KG1 (cell line): ENCODE data around the gene LRRC56.

Experiments used
- DNase-seq: peaks from one replicate; lab custom pipeline; 2025; lab: John Stamatoyannopoulos, UW

The LRRC56 gene, protein sequence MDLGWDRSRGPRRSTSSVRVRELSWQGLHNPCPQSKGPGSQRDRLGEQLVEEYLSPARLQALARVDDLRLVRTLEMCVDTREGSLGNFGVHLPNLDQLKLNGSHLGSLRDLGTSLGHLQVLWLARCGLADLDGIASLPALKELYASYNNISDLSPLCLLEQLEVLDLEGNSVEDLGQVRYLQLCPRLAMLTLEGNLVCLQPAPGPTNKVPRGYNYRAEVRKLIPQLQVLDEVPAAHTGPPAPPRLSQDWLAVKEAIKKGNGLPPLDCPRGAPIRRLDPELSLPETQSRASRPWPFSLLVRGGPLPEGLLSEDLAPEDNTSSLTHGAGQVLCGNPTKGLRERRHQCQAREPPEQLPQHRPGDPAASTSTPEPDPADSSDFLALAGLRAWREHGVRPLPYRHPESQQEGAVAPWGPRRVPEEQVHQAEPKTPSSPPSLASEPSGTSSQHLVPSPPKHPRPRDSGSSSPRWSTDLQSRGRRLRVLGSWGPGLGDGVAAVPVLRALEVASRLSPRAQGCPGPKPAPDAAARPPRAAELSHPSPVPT

DNA sequence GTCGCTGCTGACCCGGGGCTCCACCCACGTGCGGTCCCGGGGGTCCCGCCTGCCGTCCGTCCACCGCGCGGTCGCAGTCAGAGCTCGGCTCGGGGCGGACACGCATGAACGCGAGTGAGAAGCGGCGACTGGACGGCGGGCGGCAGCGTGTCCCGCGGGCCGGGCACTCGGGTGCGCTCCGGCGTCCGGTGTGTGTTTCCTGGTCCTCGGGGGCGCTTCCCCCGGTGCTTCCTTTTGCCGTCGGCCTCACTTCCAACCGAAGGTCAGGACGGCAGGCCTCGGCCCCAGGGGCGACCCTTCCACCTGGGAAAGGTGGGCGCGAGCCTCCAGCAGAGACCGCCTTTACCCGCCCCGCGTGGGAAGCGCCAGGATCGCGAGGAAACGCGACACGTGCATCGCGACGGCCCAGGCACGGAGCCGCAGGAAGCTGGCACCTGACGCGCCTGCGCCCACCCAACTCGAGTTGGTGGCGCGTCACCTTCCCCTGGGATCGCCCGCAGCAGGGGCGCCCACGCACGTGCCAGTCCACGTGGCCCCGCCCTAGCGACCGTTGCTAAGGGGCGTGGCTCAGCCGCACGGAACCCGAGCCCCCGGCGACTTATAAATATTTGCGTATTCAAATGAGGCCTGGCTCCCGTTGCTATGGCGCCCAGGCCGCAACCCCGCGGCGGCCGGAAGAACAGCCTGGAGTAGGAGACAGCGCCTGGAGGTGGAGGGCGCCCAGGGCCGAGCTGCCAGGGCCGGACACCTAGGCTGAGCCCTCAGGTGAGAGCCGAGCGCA lies at the start of gene LRRC56:
Gene LRRC56 (plus strand): TSS at position 687 of the 781 bp plus-strand sequence. CDS start 3,158 bp downstream, outside the sequence.
- no peak for DNase-seq

DNA sequence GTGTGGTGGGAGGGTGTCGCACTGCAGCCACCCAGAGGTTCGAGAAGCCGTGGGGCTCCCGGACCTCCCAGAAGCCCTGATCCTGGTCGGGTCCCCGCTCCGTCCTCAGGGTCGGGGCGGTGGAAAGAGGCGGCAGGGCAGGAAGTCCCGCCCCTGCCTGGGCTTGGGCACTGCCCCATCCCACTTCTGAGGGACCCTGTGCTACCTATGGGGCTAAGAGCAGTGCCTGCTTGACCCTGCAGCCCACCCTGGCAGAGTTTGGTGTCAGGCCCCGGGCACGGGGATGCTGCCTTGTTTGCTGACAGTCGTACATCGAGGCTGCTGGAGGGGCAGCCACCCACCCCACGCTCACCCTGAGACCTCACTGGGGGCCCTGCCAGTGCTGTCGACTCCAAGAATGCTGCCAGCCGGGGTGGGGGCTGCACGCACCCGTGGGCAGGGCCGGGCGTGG lies 49.7 kb upstream of the LRRC56 start:
- DNase-seq = no peak

DNA sequence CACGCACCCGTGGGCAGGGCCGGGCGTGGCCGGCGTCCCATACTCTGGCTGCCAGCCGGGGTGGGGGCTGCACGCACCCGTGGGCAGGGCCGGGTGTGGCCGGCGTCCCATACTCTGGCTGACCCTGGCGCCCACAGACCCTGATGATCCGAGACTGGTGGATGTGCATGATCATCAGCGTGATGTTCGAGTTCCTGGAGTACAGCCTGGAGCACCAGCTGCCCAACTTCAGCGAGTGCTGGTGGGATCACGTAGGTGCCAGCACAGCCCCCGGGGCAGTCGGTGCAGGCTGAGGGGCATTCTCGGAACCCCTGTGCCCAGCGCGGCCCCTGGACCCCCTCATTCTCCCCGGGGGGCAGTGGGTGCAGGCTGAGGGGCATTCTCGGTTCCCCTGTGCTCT lies 49.3 kb upstream of the LRRC56 start:
- no peak for DNase-seq

DNA sequence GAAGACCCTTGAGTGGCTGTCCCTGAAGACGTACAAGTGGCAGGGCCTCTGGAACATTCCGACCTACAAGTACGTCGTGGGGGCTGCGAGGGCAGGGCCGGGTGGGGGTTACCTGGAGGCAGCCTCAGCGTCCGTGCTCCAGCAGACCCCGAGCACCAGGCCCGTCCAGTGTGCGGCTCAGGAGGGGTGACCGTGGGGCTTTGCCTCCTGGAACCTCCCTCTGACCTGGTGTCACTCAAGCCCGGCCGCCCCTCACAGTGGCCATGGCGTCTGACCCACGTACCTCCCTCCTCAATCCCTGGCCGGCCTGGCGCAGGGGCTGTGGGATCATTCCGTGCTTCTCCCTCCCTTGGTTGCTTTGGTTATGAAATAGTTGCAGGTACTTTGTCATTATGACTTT lies 48.7 kb upstream of the LRRC56 start:
- DNase-seq = no peak

DNA sequence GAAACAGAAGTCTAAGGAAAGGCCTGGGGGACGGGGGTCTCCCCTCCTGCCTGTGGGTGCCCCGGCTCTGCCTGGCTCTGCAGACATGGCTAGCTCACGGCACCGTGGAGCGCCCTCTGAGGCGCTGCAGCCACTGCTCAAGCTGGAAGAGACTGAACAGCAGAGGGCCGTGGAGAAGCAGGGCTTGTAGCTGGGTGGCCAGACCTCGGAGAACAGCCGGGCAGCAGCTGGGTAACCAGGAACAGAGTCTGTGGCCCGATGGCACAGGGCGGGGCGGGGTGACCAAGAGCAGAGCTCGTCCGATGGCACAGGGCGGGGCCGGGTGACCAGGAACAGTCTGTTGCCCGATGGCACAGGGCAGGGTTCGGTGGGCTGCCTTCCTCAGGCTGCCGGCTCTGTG lies 48.3 kb upstream of the LRRC56 start:
- DNase-seq = no peak

DNA sequence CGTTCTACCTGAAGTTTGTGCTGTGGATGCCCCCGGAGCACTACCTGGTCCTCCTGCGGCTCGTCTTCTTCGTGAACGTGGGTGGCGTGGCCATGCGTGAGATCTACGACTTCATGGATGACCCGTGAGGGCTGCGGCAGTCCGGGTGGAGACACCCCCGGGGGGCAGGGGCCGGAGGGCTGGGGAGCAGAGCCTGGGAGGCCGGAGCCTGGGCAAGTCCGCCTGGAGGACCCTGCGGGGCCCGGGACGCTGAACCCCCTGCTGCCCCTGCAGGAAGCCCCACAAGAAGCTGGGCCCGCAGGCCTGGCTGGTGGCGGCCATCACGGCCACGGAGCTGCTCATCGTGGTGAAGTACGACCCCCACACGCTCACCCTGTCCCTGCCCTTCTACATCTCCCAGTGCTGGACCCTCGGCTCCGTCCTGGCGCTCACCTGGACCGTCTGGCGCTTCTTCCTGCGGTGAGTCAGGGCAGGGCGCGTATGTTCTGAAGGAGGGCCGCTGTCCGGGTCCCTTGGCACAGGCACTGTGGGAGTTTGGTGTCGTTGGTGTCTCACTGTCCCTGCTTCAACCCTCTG lies 47.6 kb upstream of the LRRC56 start:
- DNase-seq = no peak

DNA sequence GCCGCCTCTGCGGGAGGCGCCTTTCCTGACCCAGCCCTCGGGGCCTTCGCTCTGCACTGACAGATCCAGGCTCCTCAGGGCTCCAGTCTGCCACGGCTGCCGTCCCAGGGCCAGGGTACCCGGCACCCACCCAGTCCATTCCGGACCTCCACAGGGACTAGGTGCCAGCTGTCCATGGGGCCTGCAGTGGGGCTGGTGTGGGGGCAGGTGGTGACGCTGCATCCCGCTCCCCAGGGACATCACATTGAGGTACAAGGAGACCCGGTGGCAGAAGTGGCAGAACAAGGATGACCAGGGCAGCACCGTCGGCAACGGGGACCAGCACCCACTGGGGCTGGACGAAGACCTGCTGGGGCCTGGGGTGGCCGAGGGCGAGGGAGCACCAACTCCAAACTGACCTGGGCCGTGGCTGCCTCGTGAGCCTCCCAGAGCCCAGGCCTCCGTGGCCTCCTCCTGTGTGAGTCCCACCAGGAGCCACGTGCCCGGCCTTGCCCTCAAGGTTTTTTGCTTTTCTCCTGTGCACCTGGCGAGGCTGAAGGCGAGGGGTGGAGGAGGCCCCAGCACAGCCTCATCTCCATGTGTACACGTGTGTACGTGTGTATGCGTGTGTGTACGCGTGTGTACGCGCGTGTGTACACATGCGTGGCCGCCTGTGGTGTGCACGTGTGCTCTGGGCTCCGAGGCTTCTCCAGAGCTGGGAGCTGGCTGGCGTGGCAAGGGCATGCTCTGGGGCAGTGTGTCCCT lies 47.0 kb upstream of the LRRC56 start:
- no peak for DNase-seq

DNA sequence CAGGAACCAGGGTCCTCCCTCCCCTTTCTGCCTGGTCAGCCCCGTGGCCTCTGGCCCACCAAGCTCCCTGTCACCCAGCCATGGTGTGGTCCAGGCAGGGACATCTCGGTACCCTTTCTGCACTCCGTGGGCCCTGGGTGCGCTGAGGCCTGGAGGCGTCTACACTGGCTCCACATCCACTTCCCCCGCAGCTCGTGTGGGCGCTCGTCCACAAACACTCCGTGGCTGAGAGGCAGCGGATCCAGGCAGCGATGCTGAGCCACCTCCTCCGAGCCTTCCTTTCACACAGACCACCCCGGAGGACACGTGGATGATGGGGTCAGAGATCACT lies 46.4 kb upstream of the LRRC56 start:
- DNase-seq = no peak

DNA sequence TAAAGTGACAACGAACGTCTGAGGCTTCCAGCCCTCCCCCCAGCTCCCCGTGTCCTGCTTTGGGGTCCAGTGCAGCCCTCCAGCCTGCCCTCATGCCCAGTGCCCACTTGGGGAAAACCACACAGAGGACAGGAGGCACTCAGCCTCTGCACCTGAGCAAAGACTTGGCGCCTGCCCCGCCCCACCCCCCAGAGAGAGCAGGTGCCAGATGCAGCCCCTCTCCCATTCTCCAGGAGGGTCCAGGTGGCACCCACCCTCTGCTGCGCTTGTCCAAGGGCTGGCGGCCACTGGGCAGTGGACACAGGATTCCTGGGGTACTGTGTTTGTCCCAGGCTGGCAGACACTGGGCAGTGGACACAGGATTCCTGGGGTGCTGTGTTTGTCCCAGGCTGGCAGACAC lies 46.0 kb upstream of the LRRC56 start:
- DNase-seq = no peak

DNA sequence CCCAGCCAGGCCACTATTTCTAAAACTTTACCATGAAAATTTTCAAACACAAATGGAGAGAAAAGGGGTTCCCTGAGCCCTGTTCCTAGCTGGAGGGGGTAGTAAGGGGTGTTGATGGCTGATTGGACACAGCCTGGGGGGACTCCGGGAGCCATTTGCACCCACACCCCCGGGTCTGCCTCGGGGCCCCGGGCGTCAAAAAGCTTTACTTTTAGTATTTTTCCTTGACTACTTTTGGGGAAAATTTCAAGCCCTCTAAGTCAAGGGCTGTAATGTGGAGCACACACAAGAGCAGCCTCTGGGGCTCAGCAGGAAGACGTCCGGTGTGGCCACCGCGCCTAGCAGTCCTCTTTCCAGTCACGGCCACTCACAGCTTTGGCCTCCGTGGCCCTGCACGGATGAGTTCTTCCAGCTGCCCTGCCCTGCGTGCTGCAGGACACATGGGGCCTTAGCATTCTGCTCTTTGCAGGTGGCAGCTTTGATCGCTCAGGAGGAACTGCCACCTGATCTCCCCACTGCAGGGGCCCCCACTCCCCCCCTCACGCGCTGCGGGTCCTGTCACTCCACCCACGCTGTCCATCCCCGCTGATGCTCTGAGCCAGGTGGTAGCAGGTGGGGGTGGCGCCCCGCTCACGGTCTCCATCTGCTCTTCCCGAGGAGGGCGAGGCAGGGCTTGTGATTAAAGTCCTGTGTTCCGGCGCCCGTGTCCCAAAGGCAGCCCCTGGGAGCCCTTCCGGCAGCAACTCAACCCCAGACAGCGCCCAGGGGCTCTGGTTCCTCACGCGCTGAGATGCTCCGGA lies 44.7 kb upstream of the LRRC56 start:
- DNase-seq = no peak

DNA sequence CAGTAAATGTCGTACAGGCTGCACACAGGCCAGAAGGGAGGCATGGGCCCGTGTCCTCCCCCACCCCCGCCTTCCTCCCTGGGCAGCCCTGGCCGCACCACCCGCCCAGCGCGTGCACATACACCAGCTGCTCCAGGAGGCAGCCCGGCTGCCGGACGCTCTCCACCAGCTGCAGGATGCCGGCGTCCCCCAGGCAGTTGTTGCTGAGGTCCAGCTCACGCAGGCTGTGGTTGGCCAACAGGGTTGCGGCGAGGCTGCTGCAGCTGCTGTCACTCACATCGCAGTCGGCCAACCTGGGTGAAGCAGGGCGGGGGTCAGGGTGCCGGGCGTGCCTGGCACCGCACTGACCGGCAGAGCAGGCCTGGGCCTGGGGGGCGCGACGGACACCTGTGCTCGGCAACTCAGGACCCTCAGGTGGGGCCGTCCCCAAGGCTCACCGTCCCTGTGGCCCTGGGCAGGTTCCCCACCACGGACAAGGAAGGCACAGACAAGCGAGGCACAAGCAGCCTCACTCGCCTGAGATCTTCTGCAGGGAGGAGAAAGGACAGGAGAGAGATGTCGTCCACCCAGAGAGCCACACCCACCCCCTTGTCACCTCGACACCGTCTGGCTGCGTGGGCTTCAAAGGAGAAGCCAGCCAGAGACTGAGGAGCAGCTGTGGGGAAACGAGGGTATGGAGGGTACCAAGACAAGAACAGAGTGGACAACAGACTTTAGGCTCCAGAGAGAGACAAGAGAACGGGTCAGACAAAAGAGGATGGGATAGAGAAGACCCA lies 42.4 kb upstream of the LRRC56 start:
- DNase-seq = no peak

DNA sequence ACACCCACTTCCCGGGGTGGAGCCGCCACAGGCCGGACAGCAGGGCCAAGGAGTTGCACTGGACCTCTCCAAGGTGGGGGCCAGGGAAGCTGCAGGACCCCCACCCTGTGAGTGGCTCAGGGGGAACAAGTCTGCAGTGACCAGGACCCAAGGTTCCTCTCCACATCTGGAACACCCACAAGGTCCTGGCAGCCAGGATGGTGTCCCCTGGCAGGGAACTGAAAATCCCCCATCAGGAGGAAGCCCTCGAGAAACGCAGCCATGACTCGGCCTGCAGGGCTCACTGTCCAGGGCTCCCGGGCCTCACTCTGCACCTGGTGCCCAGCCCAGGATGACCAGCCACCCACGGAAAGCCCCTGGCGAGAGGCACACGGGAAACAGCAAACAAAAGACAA lies 41.8 kb upstream of the LRRC56 start:
- no peak for DNase-seq

DNA sequence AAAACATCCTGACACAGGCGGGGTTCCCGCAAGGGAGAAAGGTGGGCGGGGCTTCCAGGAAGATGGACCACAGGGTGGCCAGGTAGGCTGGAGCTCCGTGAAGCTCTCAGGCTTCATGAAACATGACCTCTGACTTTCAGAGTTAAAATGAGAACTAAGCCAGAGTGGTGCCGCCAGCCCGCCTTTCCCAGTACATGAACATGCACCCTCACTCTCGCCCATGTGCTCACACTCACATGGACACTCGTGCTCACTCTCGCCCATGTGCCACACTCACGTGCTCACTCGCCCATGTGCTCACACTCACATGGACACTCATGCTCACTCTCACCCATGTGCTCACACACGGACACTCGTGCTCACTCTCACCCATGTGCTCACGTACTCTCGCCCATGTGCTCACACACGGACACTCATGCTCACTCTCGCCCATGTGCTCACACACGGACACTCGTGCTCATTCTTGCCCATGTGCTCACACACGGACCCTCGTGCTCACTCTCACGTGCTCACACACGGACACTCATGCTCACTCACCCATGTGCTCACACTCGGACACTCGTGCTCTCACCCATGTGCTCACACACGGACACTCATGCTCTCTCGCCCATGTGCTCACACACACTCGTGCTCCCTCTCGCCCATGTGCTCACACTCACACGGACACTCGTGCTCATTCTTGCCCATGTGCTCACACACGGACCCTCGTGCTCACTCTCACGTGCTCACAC lies 40.3 kb upstream of the LRRC56 start:
- DNase-seq = no peak

DNA sequence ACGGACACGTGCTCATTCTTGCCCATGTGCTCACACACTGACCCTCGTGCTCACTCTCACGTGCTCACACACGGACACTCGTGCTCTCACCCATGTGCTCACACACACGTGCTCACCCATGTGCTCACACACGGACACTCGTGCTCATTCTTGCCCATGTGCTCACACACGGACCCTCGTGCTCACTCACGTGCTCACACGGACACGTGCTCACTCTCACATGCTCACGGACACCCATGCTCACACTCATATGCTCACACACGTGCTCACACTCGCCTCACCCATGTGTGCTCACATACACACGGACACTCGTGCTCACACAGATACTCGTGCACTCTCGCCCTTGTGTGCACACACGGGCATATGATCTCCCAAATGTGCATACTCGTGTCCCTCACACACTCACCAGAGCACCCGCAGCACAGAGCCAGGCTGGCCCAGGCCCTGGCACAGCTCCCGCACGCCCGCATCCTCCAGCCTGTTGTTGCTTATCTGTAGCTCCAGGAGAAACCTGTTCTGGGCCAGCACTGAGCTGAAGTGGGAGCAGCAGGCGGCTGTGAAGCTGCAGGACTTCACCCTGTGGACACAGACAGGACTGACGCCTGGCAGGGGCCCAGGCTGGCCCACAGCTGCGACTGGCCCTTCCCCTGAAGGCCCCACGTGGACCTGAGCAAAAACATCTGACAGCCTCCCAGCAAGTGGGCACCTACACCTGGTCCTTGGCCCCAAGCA lies 39.6 kb upstream of the LRRC56 start:
- DNase-seq = no peak

DNA sequence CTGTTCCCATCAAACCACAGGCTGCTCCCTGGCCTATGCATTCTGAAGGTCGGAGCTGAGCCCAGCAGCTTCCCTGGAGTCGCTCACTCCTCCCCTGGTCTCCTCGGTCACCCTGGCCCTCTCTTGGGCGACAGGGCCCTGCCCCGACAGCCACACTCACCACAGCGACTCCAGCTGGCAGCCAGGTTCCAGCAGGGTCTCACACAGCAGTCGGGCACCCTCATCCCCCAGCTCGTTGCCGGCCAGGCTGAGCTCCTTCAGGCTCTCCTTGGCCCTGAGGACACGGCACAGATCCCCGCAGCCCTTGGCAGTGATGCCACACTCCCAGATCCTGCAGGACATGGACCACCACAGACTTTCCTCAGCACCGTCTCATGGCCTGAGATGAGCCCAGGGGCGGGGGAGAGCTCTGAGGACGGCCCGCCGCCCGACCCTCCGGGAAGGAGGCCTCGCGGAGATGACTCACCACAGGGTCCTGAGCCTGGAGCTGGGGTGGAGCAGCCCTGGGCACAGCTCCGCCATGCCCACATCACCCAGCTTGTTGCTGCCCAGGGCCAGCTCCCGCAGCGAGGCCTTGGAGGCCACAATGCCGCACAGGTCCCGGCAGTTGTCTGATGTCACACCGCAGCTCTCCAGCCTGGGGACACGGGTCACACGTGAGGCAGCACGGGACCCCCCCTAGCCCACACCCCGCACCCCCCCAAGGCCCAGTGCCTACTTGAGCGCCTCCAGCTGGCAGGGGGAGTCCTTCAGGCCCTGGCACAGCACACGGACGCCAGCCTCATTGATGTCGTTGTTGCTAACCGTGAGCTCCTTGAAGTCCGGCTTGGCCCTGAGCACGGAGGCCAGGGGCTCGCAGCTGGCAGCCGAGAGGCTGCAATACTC lies 38.8 kb upstream of the LRRC56 start:
- no peak for DNase-seq

DNA sequence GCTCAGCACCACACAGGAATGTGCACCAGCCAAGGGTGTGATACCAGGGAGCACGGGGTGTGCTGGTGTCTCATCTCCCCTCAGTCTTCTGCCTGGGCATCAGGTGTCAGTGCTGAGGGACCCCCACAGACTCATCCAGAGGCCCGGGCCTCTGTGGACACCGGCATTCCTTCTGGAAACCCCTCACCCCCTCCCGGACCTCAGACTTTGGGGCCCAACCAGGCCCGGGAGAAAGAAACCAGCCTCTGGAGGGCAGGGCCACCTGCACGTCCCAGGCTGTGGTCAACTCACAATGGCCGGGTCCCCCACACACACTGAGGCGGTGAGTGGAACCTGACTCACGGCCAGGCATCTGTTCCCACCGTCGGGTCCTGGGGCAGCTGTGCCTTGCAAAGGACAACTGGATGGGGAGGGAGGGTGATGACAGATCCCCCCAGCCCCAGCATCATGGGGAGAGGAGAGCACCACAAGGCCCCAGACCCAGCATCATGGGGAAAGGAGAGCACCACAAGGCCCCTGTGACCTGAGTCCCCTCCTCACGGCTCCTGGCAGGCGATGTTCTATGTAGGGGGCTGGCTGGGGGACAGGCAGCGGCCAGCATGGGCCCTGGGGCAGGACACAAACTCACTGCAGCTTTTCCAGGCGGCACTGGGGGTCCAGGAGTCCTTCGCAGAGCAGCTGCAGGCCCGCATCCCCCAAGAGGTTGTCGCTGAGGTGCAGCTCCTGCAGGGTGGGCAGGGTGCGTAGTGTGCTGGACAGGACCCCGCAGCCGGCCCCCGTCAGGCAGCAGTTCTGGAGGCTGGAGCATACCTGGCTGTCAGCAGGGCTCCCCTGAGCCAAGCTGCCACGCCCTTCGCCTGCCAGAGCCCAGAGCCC lies 37.9 kb upstream of the LRRC56 start:
- DNase-seq = no peak
